Neural crest cell (in vitro differentiated cells): ENCODE results near the gene ATP13A1. TPM values are rescaled to one million over a fixed set of nuclear protein-coding genes. Genes with fewer than 3 reads are reported as not detected.
A peak's percentile ranks its signal among the peaks of the same experiment; 100 is the strongest.
"Not testable (repeated sequence)": the region's sequence is repeated elsewhere in the genome, so short reads cannot be mapped to it uniquely, and the experiment has no call there.

Experiments
- DNase-seq: peaks from one replicate; pipeline ENCODE4 v3.0.0; 2021; ENCODE audit warnings: low read depth, mixed read lengths, low spot score
- H3K27ac Mint-ChIP-seq: one replicate; pipeline ENCODE4 v1.8.0; 2021; ENCODE audit warnings: mild to moderate bottlenecking, mixed read lengths; ENCODE audit not compliant: unreplicated experiment
- H3K27me3 Mint-ChIP-seq: 2 replicates; pipeline ENCODE4 v1.8.0; 2021; ENCODE audit warnings: low read depth, mild to moderate bottlenecking, mixed read lengths
- H3K36me3 Mint-ChIP-seq: 2 replicates; pipeline ENCODE4 v1.8.0; 2021; ENCODE audit warnings: low read depth, mild to moderate bottlenecking, mixed read lengths
- H3K4me1 Mint-ChIP-seq: 2 replicates; pipeline ENCODE4 v1.8.0; 2021; ENCODE audit warnings: mixed read lengths
- H3K4me3 Mint-ChIP-seq: one replicate; pipeline ENCODE4 v1.8.0; 2021; ENCODE audit warnings: mild to moderate bottlenecking, mixed read lengths
- H3K9me3 Mint-ChIP-seq: 2 replicates; pipeline ENCODE4 v1.8.0; 2021; ENCODE audit warnings: mixed read lengths
- CTCF ChIP-seq: fragments of 200-600 bp; sonication (generic); conservative IDR thresholded peaks from 2 replicates; pipeline ENCODE4 v1.5.0; 2021; ENCODE audit warnings: antibody characterized with exemption, mild to moderate bottlenecking
- long read RNA-seq: library from polyadenylated mRNA; unstranded; transcript quantifications from one replicate; pipeline ENCODE4 v2.0.0, GENCODE V29; 2020
- total RNA-seq: library from RNA; stranded (reverse); gene quantifications from 2 replicates; pipeline ENCODE4 v1.2.1, GENCODE V29; 2021

The ATP13A1 gene
- total RNA-seq, result 75.1 and 81.0 TPM in 2 replicates
- long read RNA-seq, partial matches to known transcripts, result 3 of 3 reads
- long read RNA-seq, other reads (novel, unspliced or antisense), result 0 of 3 reads

- Mint-ChIP-seq H3K4me1 (peaks cover 29% of the 10 kb centered on the region), H3K27me3 (peaks cover 4% of the 10 kb centered on the region), H3K9me3 (peaks cover 2% of the 10 kb centered on the region), H3K4me3 (peak within 1 kb of the TSS; percentile 98), H3K27ac (peak within 1 kb of the TSS; percentile 98), H3K36me3 (peaks cover 4% of the 10 kb centered on the region)
- peak; percentile 87 for DNase-seq
- TF ChIP-seq CTCF, result peak; percentile 40
These were observed at the start of gene ATP13A1 for GRCh38 chr19:19663256-19664120. ATP13A1 (minus strand) TSS chr19:19663676; CDS start chr19:19663666, 10 bp downstream.

GRCh38 chr19:19711934-19712828, 48.7 kb upstream of the ATP13A1 start:
- no peak for TF ChIP-seq CTCF
- Mint-ChIP-seq H3K27ac (no peak overlapping the region), H3K36me3 (peaks cover 88% of the 10 kb centered on the region), H3K4me1 (no peaks in the 10 kb centered on the region), H3K27me3 (no peaks in the 10 kb centered on the region), H3K9me3 (peaks cover 35% of the 10 kb centered on the region), H3K4me3 (no peak overlapping the region)
- no peak for DNase-seq

GRCh38 chr19:19711306-19711933, 47.9 kb upstream of the ATP13A1 start:
- Mint-ChIP-seq H3K9me3 (peaks cover 32% of the 10 kb centered on the region), H3K27ac (no peak overlapping the region), H3K36me3 (peaks cover 87% of the 10 kb centered on the region), H3K4me3 (no peak overlapping the region), H3K4me1 (no peaks in the 10 kb centered on the region), H3K27me3 (no peaks in the 10 kb centered on the region)
- no peak for DNase-seq
- TF ChIP-seq CTCF, result no peak

GRCh38 chr19:19710506-19710905, 47.0 kb upstream of the ATP13A1 start:
- H3K4me3 Mint-ChIP-seq, result no peak overlapping the region
- no peaks in the 10 kb centered on the region for H3K27me3 Mint-ChIP-seq
- no peak for DNase-seq
- peaks cover 86% of the 10 kb centered on the region for H3K36me3 Mint-ChIP-seq
- H3K4me1 Mint-ChIP-seq, result no peaks in the 10 kb centered on the region
- H3K27ac Mint-ChIP-seq, result no peak overlapping the region
- peaks cover 32% of the 10 kb centered on the region for H3K9me3 Mint-ChIP-seq
- TF ChIP-seq CTCF, result no peak

- DNase-seq, result no peak
- H3K4me1 Mint-ChIP-seq, result no peaks in the 10 kb centered on the region
- H3K27ac Mint-ChIP-seq, result no peak overlapping the region
- H3K4me3 Mint-ChIP-seq, result no peak overlapping the region
- H3K9me3 Mint-ChIP-seq, result peaks cover 34% of the 10 kb centered on the region
- H3K27me3 Mint-ChIP-seq, result no peaks in the 10 kb centered on the region
- TF ChIP-seq CTCF, result no peak
- peaks cover 65% of the 10 kb centered on the region for H3K36me3 Mint-ChIP-seq
These were observed 41.4 kb upstream of the ATP13A1 start for GRCh38 chr19:19704836-19705235.

GRCh38 chr19:19700493-19700892, 37.0 kb upstream of the ATP13A1 start:
- peaks cover 32% of the 10 kb centered on the region for H3K36me3 Mint-ChIP-seq

More at GRCh38 chr19:19700493-19700892, 37.0 kb upstream of the ATP13A1 start:
- not testable (repeated sequence) for H3K27me3 Mint-ChIP-seq, H3K4me3 Mint-ChIP-seq, DNase-seq, H3K27ac Mint-ChIP-seq, H3K4me1 Mint-ChIP-seq
- peaks cover 17% of the 10 kb centered on the region for H3K9me3 Mint-ChIP-seq
